Measurements from ENCODE around the gene ZNF646.

Gene ZNF646

GRCh38 chr16:31118223-31119155 lies 44.3 kb downstream of the ZNF646 start:
- no peak for TF ChIP-seq CTCF (IDR thresholded peaks at IDR 0.05)
- TF ChIP-seq ZFX (IDR thresholded peaks at IDR 0.05; ENCODE audit: borderline replicate concordance), result no peak
- peak overlapping the region; percentile 88 for H3K27ac ChIP-seq

DNA sequence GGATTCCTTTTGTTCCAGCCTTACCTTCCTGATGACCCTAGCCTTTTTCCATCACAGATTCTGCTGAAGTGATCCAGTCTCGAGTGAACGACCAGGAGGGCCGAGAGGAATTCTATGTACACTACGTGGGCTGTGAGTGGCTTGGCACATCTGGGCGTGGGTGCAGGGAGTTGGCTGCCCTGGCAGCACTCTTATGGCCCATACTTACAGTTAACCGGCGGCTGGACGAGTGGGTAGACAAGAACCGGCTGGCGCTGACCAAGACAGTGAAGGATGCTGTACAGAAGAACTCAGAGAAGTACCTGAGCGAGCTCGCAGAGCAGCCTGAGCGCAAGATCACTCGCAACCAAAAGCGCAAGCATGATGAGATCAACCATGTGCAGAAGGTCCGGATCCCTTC lies 45.9 kb downstream of the ZNF646 start:
- TF ChIP-seq ZFX (IDR thresholded peaks at IDR 0.05; ENCODE audit: borderline replicate concordance), result no peak
- no peak for TF ChIP-seq CTCF (IDR thresholded peaks at IDR 0.05)

DNA sequence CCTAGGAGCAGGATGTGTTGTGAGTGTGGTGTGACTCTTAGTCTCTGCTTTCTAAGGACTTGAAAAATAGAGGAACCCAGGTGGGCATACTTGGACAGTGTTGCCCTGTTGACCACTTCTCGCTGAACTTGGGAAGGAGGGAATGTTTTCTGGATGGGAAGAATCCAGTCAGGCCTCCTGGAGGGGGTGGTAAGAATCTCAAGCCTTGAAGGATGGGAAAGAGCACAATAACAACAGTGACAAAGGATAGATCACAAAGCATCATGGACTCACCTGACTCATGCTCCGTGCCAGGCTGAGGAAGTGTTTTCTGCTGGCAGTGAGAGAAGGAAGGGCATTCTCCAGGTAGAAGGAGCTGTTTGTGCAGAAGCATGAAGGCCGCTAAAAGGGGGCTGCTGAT lies 51.6 kb downstream of the ZNF646 start:
- H3K27ac ChIP-seq, result no peak overlapping the region
- TF ChIP-seq CTCF (IDR thresholded peaks at IDR 0.05) (no peak), ZFX (IDR thresholded peaks at IDR 0.05; ENCODE audit: borderline replicate concordance) (no peak)

More for the DNA sequence above, 45.9 kb downstream of the ZNF646 start:
- H3K27ac ChIP-seq, result no peak overlapping the region

DNA sequence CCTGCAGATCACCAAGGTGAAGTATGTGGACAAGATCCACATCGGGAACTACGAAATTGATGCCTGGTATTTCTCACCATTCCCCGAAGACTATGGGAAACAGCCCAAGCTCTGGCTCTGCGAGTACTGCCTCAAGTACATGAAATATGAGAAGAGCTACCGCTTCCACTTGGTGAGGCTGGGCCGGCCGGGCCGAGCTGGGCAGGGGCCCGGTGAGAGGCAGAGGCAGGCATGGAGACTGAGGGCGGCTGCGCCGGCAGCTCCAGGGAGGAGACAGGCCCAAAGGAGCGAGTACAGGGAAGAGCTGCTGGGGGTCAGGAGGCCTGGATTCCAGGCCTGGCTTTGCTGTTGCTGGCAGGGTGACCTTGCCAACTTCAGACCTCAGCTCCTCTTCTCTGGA lies 53.0 kb downstream of the ZNF646 start:
- no peak overlapping the region for H3K27ac ChIP-seq
- TF ChIP-seq ZFX (IDR thresholded peaks at IDR 0.05; ENCODE audit: borderline replicate concordance) (no peak), CTCF (IDR thresholded peaks at IDR 0.05) (no peak)

DNA sequence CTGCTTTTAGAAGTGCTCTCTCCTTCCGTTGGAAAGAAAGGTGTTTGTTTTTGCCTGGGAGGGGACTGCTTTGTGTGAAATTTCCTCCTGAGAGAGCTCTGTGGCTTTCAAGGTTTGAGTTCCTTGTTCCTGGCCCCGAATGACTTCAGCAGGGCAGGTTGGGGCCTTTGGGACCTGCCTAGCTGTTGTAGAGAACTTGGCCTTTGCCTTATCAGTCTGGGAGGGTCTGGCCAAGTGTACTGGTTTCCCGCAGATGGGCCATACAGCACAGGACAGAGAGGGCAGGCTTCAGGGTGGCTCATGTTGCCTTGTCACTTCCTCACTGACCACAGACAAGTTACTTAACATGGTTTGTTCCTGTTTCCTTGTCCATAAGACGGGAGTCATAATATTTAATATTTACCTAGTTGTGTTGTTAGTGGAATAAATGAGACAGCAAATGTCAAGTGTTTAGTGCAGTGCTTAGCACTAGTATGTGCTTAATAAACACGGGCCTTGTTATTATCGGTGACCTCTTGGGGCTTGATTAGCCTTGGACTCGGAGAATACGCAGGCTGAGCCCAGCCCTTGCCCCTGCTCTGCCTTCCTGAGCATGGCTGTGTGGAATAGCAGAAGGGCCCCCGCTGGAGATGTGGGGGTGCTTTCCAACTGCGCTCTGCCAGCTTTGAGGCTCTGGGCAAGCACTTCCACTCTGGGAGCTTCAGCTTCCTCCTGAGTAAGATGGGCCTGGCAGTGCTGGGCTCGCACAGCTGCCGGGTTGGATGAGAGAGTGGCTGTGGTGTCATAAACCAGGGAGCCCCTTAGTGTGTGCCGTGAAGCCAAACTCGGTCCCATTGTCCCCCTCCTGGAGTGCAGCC lies 54.7 kb downstream of the ZNF646 start:
- TF ChIP-seq ZFX (IDR thresholded peaks at IDR 0.05; ENCODE audit: borderline replicate concordance) (no peak), CTCF (IDR thresholded peaks at IDR 0.05) (no peak)
- H3K27ac ChIP-seq, result peak overlapping the region; percentile 72

DNA sequence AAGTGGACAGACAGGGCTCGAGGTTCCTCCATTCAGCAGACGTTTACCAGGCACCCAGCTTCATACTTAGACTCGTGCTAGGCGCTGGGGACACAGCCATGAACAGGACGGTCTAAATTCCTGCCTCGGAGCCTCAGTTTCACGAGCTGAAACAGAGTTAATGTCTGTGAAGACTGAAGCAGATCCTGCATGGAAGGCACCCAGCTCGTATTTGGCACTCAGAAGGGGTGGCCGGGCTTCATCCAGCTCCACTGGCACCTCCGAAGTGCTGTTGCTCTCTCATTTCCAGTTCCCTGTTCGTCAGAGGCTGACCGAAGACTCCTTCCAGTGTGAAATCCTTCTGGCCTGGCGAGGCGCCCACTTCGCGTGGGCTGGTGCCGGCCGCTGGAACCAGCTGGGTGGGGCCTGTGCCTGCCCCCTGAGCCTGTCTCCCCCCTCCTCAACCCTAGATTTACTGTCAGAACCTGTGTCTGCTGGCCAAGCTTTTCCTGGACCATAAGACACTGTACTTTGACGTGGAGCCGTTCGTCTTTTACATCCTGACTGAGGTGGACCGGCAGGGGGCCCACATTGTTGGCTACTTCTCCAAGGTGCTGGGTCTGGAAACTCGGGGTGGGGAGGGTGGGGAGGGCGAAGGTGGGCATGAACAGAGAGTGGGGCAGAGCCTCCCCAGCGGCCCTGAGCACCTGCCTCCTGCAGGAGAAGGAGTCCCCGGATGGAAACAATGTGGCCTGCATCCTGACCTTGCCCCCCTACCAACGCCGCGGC lies 55.5 kb downstream of the ZNF646 start:
- no peak for TF ChIP-seq ZFX (IDR thresholded peaks at IDR 0.05; ENCODE audit: borderline replicate concordance)
- no peak for TF ChIP-seq CTCF (IDR thresholded peaks at IDR 0.05)
- peak overlapping the region; percentile 72 for H3K27ac ChIP-seq
